SH-SY5Y (cell line): ENCODE data around the gene PSME3IP1.

Experiments
- GATA2 ChIP-seq: IDR thresholded peaks from 2 replicates; pipeline ENCODE4 v1.6.1; 2011; ENCODE audit warnings: mild to moderate bottlenecking, low read depth, low read length
- GATA3 ChIP-seq: IDR thresholded peaks from 2 replicates; pipeline ENCODE4 v1.6.1; 2011; ENCODE audit warnings: low read depth, mild to moderate bottlenecking, low read length, moderate library complexity

PSME3IP1 gene

GRCh38 chr16:57185945-57186871 is at the start of gene PSME3IP1, which contains the start of gene RSPRY1:
PSME3IP1 (minus strand) TSS chr16:57186039; CDS start chr16:57173854, 12,185 bp downstream.
RSPRY1 (plus strand) TSS chr16:57186329; CDS start chr16:57204659, 18,330 bp downstream.
- TF ChIP-seq GATA2 (no peak), GATA3 (no peak)

GRCh38 chr16:57235128-57236021 is 49.5 kb upstream of the PSME3IP1 start:
- TF ChIP-seq GATA3 (no peak), GATA2 (no peak)

GRCh38 chr16:57234707-57235092 is 48.9 kb upstream of the PSME3IP1 start:
- TF ChIP-seq GATA3: no peak
- TF ChIP-seq GATA2: no peak

- TF ChIP-seq GATA2 (no peak), GATA3 (no peak)
These were observed 48.3 kb upstream of the PSME3IP1 start for GRCh38 chr16:57233944-57234706.

- no peak for TF ChIP-seq GATA2
- no peak for TF ChIP-seq GATA3
These were observed 46.0 kb upstream of the PSME3IP1 start for GRCh38 chr16:57231821-57232350.

GRCh38 chr16:57229079-57229478 is 43.2 kb upstream of the PSME3IP1 start:
- TF ChIP-seq GATA2: peak; percentile 16; the same call in 1 of the 2 replicates
- TF ChIP-seq GATA3: no peak

- no peak for TF ChIP-seq GATA2
- TF ChIP-seq GATA3: no peak
These were observed 41.1 kb upstream of the PSME3IP1 start for GRCh38 chr16:57226701-57227621.

GRCh38 chr16:57225978-57226377 is 40.1 kb upstream of the PSME3IP1 start:
- TF ChIP-seq GATA2 (no peak), GATA3 (no peak)

GRCh38 chr16:57224651-57225335 is 39.0 kb upstream of the PSME3IP1 start:
- TF ChIP-seq GATA3: no peak
- no peak for TF ChIP-seq GATA2

GRCh38 chr16:57223057-57223456 is 37.2 kb upstream of the PSME3IP1 start:
- TF ChIP-seq GATA3 (no peak), GATA2 (no peak)

- no peak for TF ChIP-seq GATA2
- no peak for TF ChIP-seq GATA3
These were observed 31.1 kb upstream of the PSME3IP1 start for GRCh38 chr16:57216968-57217367.

- TF ChIP-seq GATA2 (no peak), GATA3 (no peak)
These were observed 27.6 kb upstream of the PSME3IP1 start for GRCh38 chr16:57213462-57213861.
